ENCODE results near the gene ESRRA. TPM values are rescaled to one million over a fixed set of nuclear protein-coding genes. Genes with fewer than 3 reads are reported as not detected.

Gene ESRRA
- polyA plus RNA-seq, 1 donor (not counting 4 experiments of a cell fraction or from before 2014, with no cell fraction given), result 20.8 TPM

- Histone ChIP-seq H3K4me1 (ENCODE audit: control insufficient read depth, extremely low read depth, insufficient read depth, low read length) (peaks cover 44% of the 10 kb centered on the region), H3K4me3 (ENCODE audit: control insufficient read depth in 2 of 3, extremely low read depth in 1 of 3, insufficient read depth in 2 of 3, low read depth in 1 of 3, low read length in 3 of 3) (peak overlapping the region in 2 of 3 experiments; percentile 44 to 63), H2AFZ (ENCODE audit: control insufficient read depth, low read length) (no peak overlapping the region), H3K27me3 (ENCODE audit: control insufficient read depth, extremely low read depth, insufficient read depth, low read length) (no peaks in the 10 kb centered on the region), H3K79me2 (ENCODE audit: control insufficient read depth, insufficient read depth, low read length) (peaks cover 32% of the 10 kb centered on the region), H3K9ac (ENCODE audit: control insufficient read depth, extremely low read depth, insufficient read depth, low read length) (peak overlapping the region; percentile 86), H4K20me1 (ENCODE audit: control insufficient read depth, extremely low read depth, insufficient read depth, low read length) (peaks cover 6% of the 10 kb centered on the region), H3K36me3 (ENCODE audit: control insufficient read depth in 2 of 2, extremely low read depth in 1 of 2, insufficient read depth in 2 of 2, low read length in 2 of 2) (peaks cover 22 to 28% of the 10 kb centered on the region in 2 experiments), H3K4me2 (ENCODE audit: control insufficient read depth, extremely low read depth, insufficient read depth, low read depth, low read length) (peak overlapping the region; percentile 87), H3K27ac (ENCODE audit: control insufficient read depth, insufficient read depth, low read length) (peak overlapping the region; percentile 88), H3K9me3 (ENCODE audit: control insufficient read depth, low read depth, low read length) (no peaks in the 10 kb centered on the region), H3K9me1 (ENCODE audit: control insufficient read depth, extremely low read depth, insufficient read depth, low read length) (peaks cover 3% of the 10 kb centered on the region)
- FAIRE-seq, result peak; percentile 84
- TF ChIP-seq CTCF (optimal IDR thresholded peaks at IDR 0.05 in 1 of 3, IDR thresholded peaks at IDR 0.05 in 1 of 3, conservative IDR thresholded peaks at IDR 0.05 in 1 of 3; ENCODE audit: extremely low read depth in 1 of 3, insufficient read depth in 2 of 3, low read length in 3 of 3) (no peak), EZH2 (IDR thresholded peaks at IDR 0.05; ENCODE audit: low read length) (no peak)
- dilution Hi-C loops (cut with MboI; ENCODE audit: extremely low pct_ligation_motif_present, low sequenced_read_pairs), result no loop called here
- DNase-seq (ENCODE audit: low read depth, low spot score), result peak; percentile 81
Measured at GRCh38 chr11:64357904-64358535, 52.7 kb downstream of the ESRRA start.

- dilution Hi-C loops (cut with MboI; ENCODE audit: extremely low pct_ligation_motif_present, low sequenced_read_pairs), result no loop called here
- Histone ChIP-seq H3K4me3 (ENCODE audit: control insufficient read depth in 2 of 3, extremely low read depth in 1 of 3, insufficient read depth in 2 of 3, low read depth in 1 of 3, low read length in 3 of 3) (peak overlapping the region; percentile 44 to 93 (median 63)), H3K79me2 (ENCODE audit: control insufficient read depth, insufficient read depth, low read length) (peaks cover 35% of the 10 kb centered on the region), H3K4me2 (ENCODE audit: control insufficient read depth, extremely low read depth, insufficient read depth, low read depth, low read length) (peak overlapping the region; percentile 87), H3K9me1 (ENCODE audit: control insufficient read depth, extremely low read depth, insufficient read depth, low read length) (peaks cover 3% of the 10 kb centered on the region), H3K27me3 (ENCODE audit: control insufficient read depth, extremely low read depth, insufficient read depth, low read length) (no peaks in the 10 kb centered on the region), H2AFZ (ENCODE audit: control insufficient read depth, low read length) (no peak overlapping the region), H3K9ac (ENCODE audit: control insufficient read depth, extremely low read depth, insufficient read depth, low read length) (peak overlapping the region; percentile 86), H3K9me3 (ENCODE audit: control insufficient read depth, low read depth, low read length) (no peaks in the 10 kb centered on the region), H3K4me1 (ENCODE audit: control insufficient read depth, extremely low read depth, insufficient read depth, low read length) (peaks cover 44% of the 10 kb centered on the region), H4K20me1 (ENCODE audit: control insufficient read depth, extremely low read depth, insufficient read depth, low read length) (peaks cover 6% of the 10 kb centered on the region), H3K27ac (ENCODE audit: control insufficient read depth, insufficient read depth, low read length) (peak overlapping the region; percentile 88), H3K36me3 (ENCODE audit: control insufficient read depth in 2 of 2, extremely low read depth in 1 of 2, insufficient read depth in 2 of 2, low read length in 2 of 2) (peaks cover 24 to 31% of the 10 kb centered on the region in 2 experiments)
- DNase-seq (ENCODE audit: low read depth, low spot score) (no peak), FAIRE-seq (no peak)
- no peak for TF ChIP-seq CTCF (optimal IDR thresholded peaks at IDR 0.05 in 1 of 3, IDR thresholded peaks at IDR 0.05 in 1 of 3, conservative IDR thresholded peaks at IDR 0.05 in 1 of 3; ENCODE audit: extremely low read depth in 1 of 3, insufficient read depth in 2 of 3, low read length in 3 of 3)
Measured at GRCh38 chr11:64358536-64358906, 53.2 kb downstream of the ESRRA start.
